HG03280 (cell line): Measurements from ENCODE around the gene UQCR11.

Experiments used
- ATAC-seq: cut with Tn5 transposase; IDR thresholded peaks from one replicate; pipeline ENCODE4 v1.9.1; 2021; ENCODE audit warnings: mild to moderate bottlenecking, moderate library complexity; ENCODE audit not compliant: unreplicated experiment

UQCR11 gene

DNA sequence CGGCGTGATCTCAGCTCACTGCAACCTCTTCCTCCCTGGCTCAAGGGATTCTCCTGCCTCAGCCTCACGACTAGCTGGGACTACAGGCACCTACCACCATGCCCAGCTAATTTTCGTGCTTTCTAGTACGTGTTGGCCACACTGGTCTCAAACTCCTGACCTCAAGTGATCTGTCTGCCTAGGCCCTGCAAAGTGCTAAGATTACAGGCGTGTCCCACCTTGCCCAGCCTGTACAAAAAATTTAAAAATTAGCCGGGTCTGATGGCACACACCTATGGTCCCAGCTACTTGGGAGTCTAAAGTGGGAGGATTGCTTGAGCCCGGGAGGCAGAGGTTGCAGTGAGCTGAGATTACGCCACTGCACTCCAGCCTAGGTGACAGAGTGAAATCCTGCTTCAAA is 32.5 kb downstream of the UQCR11 start:
- ATAC-seq: no peak

DNA sequence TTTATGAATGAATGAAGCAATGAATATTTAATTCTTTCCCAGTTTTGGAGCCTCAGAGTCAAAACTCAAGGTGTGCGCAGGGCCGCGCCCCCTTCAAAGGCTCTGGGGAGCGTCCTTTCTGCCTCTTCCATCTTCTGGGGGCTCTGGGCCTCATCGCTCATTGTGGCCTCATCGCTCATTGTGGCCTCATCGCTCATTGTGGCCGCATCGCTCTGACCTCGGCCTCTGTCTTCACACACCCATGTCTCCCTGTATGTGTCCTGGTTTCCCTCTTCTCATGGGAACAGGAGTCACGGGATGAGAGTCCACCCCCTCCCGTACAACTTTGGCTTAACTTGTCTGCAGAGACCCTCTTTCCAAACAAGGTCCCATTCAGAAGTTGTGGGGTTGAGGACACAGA is 33.9 kb downstream of the UQCR11 start:
- no peak for ATAC-seq

DNA sequence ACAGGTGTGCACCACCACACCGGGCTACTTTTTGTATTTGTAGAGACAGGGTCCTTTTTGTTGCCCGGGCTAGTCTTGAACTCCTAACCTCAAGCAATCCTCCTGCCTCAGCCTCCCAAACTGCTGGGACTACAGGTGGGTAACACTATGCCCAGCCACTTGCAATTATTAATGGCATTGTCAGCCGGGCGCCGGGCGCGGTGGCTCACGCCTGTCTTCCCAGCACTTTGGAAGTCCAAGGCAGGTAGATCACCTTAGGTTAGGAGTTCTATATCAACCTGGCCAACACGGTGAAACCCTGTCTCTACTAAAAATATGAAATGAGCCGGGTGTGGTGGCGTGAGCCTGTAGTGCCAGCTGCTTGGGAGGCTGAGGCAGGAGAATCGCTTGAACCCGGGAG is 34.4 kb downstream of the UQCR11 start:
- ATAC-seq: no peak

DNA sequence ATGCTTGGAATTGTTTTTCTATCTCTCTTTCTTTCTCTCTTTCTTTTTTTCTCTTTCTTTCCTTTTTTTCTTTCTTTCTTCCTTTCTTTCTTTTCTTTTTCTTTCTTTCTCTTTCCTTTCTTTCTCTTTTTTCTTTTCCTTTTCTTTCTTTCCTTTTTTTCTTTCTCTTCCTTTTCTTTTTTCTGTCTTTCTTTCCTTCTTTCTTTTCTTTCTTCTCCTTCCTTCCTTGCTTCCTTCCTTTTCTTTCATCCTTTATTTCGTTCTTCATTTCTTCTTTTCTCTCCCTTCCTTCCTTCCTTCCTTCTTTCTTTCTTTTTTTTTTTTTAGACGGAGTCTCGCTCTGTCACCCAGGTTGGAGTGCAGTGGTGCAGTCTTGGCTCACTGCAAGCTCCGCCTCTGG is 35.3 kb downstream of the UQCR11 start:
- no peak for ATAC-seq

DNA sequence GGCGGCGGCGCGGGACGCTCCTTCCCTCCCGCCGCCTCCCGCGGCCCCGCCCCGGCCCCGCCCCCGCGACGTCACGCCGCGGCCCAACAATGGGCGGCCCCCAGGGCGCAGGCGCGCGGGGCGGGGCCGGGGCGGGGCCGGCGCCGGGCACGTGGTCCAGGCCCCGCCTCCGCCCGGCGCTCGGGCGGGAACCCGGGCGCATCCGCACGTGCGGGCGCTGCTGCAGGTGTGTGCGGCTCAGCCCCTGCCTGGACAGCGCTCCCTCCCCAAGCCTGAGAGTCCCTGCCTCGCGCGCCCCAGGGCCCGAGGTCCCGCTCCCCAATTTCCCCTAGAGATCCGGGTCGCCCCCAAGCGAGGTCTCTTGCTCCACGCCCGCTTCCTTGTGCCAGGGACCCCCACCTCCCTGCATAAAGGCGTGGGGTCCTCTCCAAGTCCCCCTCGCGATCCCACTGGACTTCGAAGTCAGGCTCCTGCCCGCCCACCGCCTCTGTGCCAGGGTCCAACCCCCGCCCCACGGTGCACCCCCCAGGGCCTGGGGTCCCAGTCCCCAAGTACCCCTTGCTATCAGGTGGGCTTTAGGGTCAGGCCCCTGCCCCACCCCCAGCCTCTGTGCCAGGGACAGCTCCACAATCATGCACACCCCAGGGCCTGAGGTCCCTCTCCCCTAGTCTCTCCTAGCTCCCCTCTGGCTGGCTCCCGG is 36.8 kb downstream of the UQCR11 start, which contains the start of gene MEX3D:
TSS of gene MEX3D (minus strand) at position 6 of the 700 bp plus-strand sequence. CDS start 267 bp downstream, outside the sequence.
- peak; percentile 70 for ATAC-seq

DNA sequence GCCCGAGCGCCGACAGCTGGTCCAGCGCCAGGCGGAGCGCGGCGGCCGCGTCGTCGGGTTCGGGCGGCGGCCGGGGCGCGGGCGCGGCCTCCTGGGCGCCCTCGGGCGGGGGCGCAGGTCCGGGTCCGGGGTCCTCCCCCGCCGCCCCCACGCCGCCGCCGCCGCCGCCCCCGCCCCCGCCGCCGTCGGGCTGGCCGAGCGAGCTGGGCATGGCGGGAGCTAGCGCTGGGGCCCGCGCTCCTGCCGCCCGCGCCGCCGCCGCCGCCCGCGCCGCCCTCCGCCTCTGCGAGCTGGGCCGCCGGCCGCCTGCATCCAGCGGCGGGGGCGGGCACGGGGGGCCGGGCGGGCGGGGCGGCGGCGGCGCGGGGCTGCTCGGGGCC is 37.4 kb downstream of the UQCR11 start:
- ATAC-seq: peak; percentile 28

DNA sequence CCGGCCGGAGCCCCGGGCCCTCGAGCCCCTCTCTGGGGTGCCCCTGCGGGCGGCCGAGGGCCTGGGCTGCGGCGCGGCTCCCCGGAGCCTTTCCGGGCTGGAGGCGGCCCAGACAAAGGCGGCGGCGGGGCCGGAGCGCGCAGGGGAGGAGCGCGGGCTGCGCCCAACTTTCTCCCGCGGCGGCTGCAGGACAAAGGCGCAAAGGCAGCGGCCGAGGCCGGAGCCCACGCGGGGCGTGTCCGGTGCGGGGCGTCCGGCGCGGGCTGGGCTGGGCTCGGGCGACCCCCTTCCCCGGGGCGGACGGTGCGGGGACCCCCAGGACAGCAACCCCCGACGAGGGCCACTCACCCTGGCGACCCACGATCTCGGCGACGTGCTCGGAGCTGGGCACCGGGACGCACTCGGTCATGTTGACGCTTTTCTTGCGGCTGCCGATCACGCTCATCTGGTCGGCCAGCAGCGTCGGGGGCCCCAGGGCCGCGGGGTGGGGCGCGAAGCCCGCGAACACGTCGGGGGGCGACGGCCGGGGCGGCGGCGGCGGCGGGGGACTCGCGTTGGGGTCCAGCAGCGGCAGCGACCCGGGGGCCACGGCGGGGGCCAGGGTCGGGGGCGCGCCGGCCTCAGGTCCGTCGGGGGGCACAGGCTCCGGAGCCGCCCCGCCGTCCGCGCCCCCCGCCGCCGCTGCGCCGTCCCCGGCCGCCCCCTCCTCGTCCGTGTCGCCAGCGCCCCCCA is 38.0 kb downstream of the UQCR11 start:
- no peak for ATAC-seq

DNA sequence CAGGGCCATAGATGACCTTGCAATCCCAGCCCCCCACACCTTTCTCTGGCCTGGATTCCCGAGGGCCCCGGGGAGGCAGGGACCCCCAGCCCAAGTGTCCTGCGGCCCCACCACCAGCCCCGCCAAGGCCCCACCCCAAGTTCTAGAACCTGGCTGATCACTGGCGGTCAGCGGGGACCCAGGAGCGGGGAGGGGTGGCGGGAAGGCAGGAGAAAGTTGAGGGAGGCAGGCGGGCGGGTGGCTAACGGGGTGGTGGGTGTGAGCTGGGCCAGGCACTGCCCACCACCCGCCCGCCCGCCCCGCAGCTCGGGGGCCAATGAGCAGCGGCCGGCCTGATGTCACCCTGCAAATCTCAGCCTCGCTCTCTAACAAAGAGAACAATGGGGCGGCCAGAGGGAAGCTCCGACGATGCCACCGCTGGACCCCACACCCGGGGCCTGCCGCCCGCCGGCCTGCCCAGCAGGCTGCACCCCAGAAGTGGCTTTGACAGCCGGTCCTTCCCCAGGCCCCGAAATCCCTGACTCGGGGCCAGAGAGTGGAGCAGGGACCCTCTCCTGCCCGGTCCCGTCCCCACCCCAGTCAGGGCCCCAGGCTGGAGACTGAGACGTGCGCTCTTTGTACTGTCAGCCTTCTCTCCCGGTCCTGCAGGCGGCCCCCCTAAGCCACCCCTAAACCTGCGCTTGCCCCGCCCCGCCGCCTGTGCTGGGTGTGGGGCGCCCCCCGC is 38.7 kb downstream of the UQCR11 start:
- ATAC-seq: no peak

DNA sequence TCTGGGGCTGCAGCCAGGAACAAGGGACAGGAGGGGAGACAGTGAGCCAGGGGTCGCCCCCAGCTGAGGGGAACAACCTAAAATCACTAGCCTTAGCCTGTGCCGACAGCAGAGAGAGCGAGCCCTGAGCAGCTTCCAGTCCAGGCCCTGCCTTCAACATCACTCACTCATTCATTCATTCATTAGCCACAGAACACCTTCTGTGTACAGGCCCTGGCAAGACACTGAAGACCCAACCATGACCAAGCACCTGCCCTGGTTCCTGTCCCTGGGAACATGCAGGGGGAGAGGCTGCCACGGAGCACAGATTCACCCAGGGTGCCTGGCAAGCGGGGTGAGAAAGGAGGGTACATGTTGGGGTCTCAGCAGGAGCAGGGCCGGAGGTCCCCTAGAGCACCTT is 42.0 kb downstream of the UQCR11 start:
- no peak for ATAC-seq

DNA sequence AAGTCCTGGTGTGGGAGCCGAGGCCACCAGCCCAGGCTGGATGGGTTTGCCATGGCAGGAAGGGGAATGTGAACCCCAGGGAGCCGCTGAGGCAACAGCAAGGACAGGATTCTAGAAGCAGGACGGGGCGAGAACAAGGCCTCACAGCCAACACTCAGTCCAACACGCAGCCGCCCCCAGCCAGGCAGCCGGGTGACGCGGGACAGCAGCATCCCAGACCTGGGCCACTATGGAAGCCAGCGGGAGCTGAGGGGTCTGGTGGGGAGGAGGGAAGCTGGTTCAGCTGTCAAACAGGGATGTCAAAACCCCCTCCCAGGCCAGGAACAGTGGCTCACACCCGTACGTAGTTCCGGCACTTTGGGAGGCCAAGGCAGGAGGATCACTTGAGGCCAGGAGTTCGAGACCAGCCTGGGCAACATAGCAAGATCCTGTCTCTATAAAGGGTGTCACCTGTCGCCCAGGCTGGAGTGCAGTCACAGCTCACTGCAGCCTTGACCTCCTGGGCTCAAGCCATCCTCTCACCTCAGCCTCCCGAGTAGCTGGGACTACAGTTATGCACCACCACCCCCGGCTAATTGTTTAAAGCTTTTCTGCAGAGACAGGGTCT is 43.9 kb downstream of the UQCR11 start:
- no peak for ATAC-seq

DNA sequence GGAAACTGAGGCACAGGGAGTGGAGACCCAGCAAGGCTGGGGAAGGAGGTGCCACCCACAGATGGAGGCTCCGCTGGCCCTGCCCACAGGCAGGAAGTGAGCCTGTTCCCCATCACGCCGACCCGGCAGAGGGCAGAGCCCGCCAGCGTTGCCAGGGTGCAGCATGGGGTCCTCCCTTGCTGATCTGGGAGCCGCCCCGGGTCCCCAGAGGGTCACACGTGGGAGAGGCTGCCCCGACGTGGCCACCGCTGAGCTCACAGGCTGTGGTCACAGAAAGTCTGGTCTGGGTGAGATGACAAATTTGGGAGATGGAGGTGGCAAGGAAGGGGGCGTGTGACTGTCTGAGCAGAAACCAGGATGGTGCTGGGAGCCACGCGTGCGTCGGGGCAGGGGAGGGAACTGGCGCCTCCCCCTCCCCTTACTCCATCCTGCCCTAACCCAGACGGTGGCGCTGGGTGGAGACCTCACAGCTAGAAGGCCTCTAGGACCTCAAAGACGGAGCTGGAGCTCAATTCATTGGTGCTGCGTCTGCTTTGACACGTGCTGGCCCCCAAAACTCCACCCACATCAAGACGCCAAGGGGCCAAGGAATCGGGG is 44.9 kb downstream of the UQCR11 start:
- ATAC-seq: no peak

DNA sequence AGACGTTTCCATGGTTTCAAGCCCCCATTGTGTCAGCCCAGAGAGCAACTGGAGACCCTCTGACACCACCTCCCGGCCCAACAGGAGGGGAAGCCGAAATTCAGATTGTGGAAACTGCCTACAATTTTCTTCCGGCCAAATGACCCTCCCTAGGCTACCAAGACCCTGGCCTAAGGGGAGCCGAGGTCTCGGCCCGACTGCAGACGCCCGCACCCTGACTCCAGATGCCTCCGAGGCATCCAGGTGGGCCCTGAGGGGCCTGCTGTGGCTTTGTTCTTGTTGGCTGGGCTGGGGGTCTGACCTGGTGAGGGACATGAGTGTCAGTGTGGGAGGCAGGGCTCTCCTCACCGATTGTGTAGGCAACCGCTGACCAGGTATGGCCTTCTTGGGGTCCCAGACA is 46.7 kb downstream of the UQCR11 start:
- no peak for ATAC-seq

DNA sequence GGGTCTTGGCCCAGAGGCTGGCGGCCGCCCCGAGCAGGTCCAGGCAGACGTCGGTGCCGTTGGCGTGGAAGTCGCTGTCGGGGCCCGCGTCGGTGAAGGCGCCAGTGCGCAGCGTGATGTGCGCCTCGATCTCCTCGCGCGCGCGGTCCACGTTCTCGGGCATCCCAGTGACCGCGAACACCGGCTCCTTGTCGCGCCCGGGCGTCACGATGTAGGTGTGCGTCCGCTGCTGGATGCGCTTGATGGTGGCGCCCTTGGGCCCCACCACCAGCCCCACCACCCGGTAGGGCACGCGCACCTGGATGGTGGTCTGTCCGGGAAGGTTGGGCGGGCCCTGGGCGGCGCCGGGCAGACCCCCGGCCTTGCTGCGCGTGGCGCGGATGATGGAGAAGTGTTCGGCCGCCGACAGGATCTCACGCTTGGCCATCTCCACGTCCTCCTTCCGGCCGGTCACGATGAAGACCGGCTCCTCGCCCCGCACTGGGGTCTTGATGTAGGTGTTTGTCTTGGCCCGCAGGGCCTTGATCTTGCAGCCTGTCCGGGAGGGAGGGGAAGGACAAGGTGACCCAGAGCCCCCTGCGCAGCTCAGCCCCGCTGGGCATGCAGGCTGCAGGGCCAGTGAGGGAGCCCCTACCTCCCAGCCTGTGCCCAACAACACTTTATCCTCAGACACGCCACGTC is 48.7 kb downstream of the UQCR11 start:
- no peak for ATAC-seq

DNA sequence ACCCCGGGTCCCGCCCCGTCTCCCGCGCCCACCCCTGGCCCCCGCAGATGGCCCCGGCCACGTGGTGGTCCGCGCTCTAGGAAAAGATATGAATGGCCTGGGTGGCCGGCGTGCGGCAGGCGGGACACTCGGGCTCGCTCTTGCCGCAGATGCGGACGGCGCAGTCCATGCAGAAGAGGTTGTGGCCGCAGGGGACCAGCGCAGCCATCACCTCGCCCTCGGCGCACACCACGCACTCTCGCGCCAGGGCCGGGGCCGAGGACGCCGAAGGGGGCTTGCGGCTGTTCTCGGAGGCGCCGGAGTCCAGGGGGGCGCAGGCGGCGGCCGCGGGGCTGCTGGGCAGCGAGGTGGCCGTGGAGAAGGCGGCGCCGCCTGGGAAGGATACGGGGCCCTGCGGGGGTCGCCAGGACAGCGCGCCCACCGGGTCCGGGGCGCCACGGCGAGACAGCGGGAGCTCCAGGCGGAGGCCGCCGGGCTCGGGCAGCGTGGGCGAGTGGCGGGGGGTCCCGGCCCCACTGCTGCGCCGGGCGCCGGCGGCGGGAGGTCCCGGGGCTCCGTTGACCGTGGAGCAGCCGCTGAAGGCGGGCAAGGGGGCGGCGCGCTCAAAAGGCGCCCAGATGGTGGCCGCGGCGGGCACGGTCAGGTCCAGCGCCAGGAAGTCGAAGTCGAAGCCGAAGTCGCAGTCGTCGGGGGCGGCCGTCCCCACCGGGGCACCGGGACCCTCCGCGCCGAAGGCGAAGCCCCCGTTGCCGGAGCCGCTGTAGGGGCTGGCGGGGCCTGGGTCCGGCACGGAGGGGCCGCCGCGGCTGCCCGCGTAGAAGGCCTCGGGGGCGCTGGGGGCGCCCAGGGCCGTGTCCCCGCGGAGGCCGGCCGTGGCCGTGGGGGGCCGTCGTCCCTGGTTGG is 49.5 kb downstream of the UQCR11 start:
- no peak for ATAC-seq

DNA sequence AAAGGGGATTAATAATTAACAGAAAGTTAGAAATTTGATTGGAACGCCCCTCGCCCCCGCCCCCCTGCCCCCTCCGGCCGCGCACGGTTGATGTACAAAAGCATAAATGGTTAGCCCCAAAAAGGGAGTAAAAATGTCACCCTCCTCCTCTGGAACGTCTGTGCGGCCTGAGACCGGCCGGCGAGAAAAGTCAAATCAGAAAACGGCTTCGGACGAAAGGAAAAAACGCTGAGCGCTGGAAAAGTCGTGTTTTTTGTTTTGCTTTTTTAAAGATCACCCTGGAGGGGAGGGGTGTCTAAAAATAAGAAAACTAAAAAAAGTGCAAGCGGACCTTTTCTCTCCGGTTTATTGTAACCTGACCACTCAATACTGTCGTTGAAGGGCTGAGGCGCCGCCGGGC is 50.3 kb downstream of the UQCR11 start:
- no peak for ATAC-seq

DNA sequence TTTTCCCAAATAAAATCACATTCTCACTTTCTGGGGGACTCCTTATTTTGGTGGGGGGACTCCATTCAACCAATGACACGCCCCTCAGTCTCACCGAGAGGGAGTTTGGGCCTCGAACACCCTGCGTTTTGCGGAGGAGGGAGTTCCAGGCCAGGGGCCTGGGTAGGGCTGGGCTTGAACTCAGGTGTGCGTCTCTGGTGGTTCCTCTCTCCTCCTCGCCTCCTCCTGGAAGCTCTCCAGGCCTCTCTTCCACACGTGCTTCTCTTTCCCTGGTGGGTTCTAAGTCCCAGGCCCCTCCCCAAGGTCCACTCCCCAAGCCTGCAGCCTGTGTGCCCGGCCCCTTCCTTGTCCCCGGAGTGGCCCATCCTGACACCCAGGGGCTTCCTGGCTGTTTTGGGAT is 51.8 kb downstream of the UQCR11 start:
- ATAC-seq: no peak

DNA sequence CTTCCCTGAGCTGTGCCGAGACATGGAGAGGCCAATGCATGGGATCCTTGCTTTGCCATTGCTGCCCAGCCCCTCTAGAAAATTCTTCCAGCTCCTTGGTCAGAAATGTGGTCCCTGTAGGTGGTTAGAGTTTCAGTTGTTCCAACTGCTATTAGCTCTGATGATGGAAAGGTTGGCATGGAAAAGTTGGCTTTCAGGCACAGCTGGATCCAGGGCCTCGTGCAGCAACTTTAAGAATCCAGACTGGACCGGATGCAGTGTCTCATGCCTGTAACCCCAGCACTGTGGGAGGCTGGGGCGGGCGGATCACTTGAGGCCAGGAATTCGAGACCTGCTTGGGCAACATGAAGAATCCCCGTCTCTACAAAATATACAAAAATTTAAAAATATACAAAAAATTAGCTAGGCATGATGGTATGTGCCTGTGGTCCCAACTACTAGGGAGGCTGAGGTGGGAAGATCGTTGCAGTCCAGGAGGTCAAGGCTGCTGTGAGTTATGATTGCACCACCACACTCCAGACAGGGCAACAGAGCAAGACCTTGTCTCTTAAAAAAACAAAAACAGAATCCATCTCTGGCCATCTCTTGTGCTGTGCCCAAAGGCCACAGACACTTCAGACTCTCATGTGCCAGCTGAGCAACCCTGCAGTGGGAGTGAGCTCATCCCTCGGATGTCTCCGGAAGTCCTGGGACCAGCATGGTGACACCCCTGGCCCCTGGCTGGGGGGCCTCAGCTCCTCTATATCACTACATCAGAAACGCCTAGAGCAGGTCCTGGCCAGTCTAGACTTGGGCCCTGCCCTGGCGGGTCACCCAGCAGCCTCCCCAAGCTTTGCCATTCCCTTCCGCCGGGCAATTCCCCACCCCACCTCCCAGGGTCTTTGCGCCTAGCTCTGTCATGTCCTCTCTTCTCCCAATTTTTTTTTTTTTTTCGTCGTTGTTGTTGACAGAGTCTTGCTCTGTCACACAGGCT is 53.9 kb downstream of the UQCR11 start:
- ATAC-seq: no peak

DNA sequence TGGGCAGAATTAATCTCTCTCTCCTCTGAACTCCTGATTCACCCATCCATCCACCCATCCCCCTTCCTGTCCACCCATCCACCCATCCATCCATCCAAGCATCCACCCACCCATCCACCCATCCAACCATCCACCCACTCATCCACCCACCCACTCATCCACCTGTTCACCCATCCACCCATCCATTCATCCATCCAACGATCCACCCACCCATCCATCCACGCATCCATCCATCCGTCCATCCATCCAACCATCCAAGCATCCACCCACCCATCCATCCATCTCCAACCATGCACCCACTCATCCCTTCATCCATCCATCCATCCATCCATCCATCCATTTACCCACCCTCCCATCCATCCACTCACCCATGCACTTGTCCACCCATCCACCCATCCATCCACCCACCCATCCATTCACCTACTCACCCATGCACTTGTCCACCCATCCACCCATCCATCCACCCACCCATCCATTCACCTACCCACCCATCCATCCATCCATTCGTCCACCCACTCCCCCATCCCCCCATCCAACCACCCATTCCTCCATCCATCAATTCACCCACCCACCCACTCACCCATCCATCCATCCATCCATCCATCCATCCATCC is 55.8 kb downstream of the UQCR11 start:
- ATAC-seq: no peak
